Ascending aorta (tissue), 2 donors: ENCODE measurements around the gene TEX19. TPM values are rescaled to one million over a fixed set of nuclear protein-coding genes. Genes with fewer than 3 reads are reported as not detected.

ENCODE experiments used
- DNase-seq, 2 donors: peaks; one replicate each; pipeline ENCODE4 v3.0.0-alpha.2; 2019; ENCODE audit warnings: low spot score in 2 of 2
- H3K27ac ChIP-seq, 2 donors: fragments of 200-600 bp; sonication (generic); one replicate each; pipeline ENCODE4 v1.5.1; 2016 to 2017; ENCODE audit warnings: mild to moderate bottlenecking in 1 of 2
- H3K27me3 ChIP-seq: fragments of 200-600 bp; sonication (generic); one replicate; pipeline ENCODE4 v1.5.1; 2017
- H3K36me3 ChIP-seq, 2 donors: fragments of 200-600 bp; sonication (generic); one replicate each; pipeline ENCODE4 v1.5.1; 2016
- H3K4me1 ChIP-seq, 2 donors: fragments of 200-600 bp; sonication (generic); one replicate each; pipeline ENCODE4 v1.5.1; 2016 to 2017; ENCODE audit warnings: mild to moderate bottlenecking in 1 of 2
- H3K4me3 ChIP-seq, 2 donors: fragments of 200-600 bp; sonication (generic); one replicate each; pipeline ENCODE4 v1.5.1; 2016 to 2017; ENCODE audit warnings: mild to moderate bottlenecking in 1 of 2
- H3K9me3 ChIP-seq, 2 donors: fragments of 200-600 bp; sonication (generic); one replicate each; pipeline ENCODE4 v1.5.1; 2016
- intact Hi-C: fragments of 100-400 bp; cut with DNase I; formaldehyde crosslinking; loops from one replicate; pipeline ENCODE4 v1.15.1; 2023
- total RNA-seq: library from RNA; depleted of rRNA; stranded (reverse); fragments of >200 nt; gene quantifications from one replicate; pipeline ENCODE4 v1.1.0, GENCODE V29; 2016
- TF ChIP-seq, protein P1 (sequence below), 3 experiments: fragments of 200-600 bp in 2 of 3; fragments of 450-650 bp in 1 of 3; sonication (generic) in 2 of 3; IDR thresholded peaks; one replicate each; pipeline ENCODE4 v1.5.1; 2016 to 2019; ENCODE audit warnings: antibody characterized with exemption in 3 of 3, mild to moderate bottlenecking in 1 of 3, moderate library complexity in 1 of 3

Gene TEX19
- total RNA-seq, 1 donor from 2014 or later, result not detected

GRCh38 chr17:82333279-82334171, 25.5 kb upstream of the TEX19 start, which contains the start of gene SECTM1:
Gene SECTM1, minus strand, starts transcription at chr17:82333766. Its CDS starts 6,526 bp downstream, at chr17:82327240.
- TF ChIP-seq, protein P1, sequence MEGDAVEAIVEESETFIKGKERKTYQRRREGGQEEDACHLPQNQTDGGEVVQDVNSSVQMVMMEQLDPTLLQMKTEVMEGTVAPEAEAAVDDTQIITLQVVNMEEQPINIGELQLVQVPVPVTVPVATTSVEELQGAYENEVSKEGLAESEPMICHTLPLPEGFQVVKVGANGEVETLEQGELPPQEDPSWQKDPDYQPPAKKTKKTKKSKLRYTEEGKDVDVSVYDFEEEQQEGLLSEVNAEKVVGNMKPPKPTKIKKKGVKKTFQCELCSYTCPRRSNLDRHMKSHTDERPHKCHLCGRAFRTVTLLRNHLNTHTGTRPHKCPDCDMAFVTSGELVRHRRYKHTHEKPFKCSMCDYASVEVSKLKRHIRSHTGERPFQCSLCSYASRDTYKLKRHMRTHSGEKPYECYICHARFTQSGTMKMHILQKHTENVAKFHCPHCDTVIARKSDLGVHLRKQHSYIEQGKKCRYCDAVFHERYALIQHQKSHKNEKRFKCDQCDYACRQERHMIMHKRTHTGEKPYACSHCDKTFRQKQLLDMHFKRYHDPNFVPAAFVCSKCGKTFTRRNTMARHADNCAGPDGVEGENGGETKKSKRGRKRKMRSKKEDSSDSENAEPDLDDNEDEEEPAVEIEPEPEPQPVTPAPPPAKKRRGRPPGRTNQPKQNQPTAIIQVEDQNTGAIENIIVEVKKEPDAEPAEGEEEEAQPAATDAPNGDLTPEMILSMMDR (IDR thresholded peaks at IDR 0.05), result no peak
- DNase-seq, result no peak
- Histone ChIP-seq H3K4me1 (peaks cover 14 to 25% of the 10 kb centered on the region in 2 donors), H3K4me3 (peak within 1 kb of the TSS; percentile 40 to 69), H3K36me3 (no peaks in the 10 kb centered on the region), H3K27ac (no peak within 1 kb of the TSS), H3K27me3 (no peaks in the 10 kb centered on the region), H3K9me3 (no peaks in the 10 kb centered on the region)
- intact Hi-C loops, result no loop called here

DNA sequence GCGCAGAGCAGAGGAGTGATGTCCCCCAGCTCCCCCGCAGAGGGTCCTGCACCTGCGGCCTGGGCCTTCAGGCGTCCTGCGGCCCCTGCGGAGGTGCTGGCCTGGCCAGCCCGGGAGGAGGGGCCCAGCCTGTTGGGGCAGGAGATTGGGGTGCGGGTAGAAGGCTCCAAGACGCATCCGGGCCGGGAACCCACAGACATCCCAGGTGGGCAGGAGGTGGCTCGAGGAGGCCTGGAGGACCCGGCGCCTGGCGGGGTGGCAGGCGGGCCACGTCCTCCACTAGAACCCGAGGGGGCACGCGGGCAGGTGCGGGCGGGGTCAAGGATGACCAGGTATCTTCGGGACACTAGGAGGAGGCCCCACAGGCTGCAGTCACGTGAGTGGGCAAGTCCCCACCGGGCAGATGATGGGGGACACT, 24.8 kb upstream of the TEX19 start:
- H3K9me3 ChIP-seq, result no peaks in the 10 kb centered on the region
- H3K27ac ChIP-seq, result no peak overlapping the region
- intact Hi-C loops, result no loop called here
- no peak for DNase-seq
- H3K27me3 ChIP-seq, result no peaks in the 10 kb centered on the region
- H3K4me1 ChIP-seq, result peaks cover 18 to 25% of the 10 kb centered on the region in 2 donors
- TF ChIP-seq, protein P1 (IDR thresholded peaks at IDR 0.05), result no peak
- H3K4me3 ChIP-seq, result peak overlapping the region; percentile 40 to 69
- no peaks in the 10 kb centered on the region for H3K36me3 ChIP-seq

GRCh38 chr17:82334622-82335394, 24.2 kb upstream of the TEX19 start:
- no peaks in the 10 kb centered on the region for H3K27me3 ChIP-seq
- peak overlapping the region; percentile 40 to 69 for H3K4me3 ChIP-seq
- no peak for DNase-seq
- no peaks in the 10 kb centered on the region for H3K36me3 ChIP-seq
- H3K9me3 ChIP-seq, result no peaks in the 10 kb centered on the region
- peak overlapping the region in 1 of 2 donors; percentile 4 for H3K27ac ChIP-seq
- TF ChIP-seq, protein P1 (IDR thresholded peaks at IDR 0.05), result no peak
- intact Hi-C loops, result no loop called here
- peaks cover 22 to 28% of the 10 kb centered on the region in 2 donors for H3K4me1 ChIP-seq

DNA sequence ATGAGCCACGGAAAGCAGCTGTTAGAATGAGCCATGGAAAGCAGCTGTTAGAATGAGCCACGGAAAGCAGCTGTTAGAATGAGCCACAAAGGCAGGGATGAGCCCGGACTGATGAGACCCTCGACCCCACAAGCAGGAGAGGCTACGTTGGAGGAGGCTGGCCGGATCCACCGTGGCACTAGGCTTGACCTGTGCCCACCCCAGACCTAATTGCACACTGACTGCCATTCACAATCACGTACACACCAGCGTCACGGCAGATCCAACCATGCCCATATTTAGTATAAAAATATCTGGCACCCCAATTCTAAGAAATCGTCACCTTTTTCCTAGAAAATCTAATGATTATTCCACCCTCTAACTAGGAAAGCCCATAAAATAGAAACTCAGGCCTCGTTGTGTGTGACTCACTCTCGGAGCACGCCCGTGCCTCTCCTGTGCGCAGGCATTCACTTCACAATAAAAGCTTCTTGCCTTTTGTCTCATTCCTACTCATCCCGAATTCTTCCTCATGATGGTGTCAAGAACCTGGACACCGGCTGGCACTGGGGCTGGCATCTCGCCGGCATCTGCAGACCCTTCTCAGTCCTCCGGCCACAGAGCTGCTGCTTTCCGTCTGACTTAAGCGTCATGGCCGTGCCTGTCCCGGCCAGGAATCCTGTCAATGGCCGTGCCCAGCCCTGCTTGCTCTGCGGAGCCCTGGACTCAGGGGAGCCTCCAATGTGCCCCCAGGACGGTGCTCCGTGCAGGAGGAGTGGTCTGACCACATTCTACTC, 20.0 kb upstream of the TEX19 start:
- intact Hi-C loops, result no loop called here
- Histone ChIP-seq H3K4me3 (peak overlapping the region; percentile 18 to 73), H3K27ac (no peak overlapping the region), H3K36me3 (no peaks in the 10 kb centered on the region), H3K27me3 (no peaks in the 10 kb centered on the region), H3K4me1 (peaks cover 15 to 17% of the 10 kb centered on the region in 2 donors), H3K9me3 (no peaks in the 10 kb centered on the region)
- TF ChIP-seq, protein P1 (IDR thresholded peaks at IDR 0.05), result no peak
- no peak for DNase-seq
